Neural progenitor cell (in vitro differentiated cells): ENCODE results near the gene ANKRD23. TPM values are rescaled to one million over a fixed set of nuclear protein-coding genes. Genes with fewer than 3 reads are reported as not detected.
A peak's percentile ranks its signal among the peaks of the same experiment; 100 is the strongest.

Experiments used
- DNase-seq: peaks from one replicate; pipeline ENCODE4 v3.0.0-alpha.2; 2016; ENCODE audit warnings: low spot score
- H2AFZ ChIP-seq: fragments of 200-600 bp; sonication (generic); replicated peaks from 2 replicates; pipeline ENCODE4 v1.6.1; 2016; ENCODE audit warnings: antibody characterized with exemption
- H3F3A ChIP-seq: fragments of 200-600 bp; sonication (generic); 2 replicates; pipeline ENCODE4 v1.6.1; 2016; ENCODE audit warnings: antibody characterized with exemption, low read depth
- H3K27ac ChIP-seq: fragments of 200-600 bp; sonication (generic); 2 replicates; pipeline ENCODE4 v1.5.1; 2016; ENCODE audit warnings: mild to moderate bottlenecking
- H3K27me3 ChIP-seq: fragments of 200-600 bp; sonication (generic); 2 replicates; pipeline ENCODE4 v1.6.1; 2016; ENCODE audit warnings: mild to moderate bottlenecking, moderate library complexity
- H3K36me3 ChIP-seq: fragments of 200-600 bp; sonication (generic); 2 replicates; pipeline ENCODE4 v1.5.1; 2016
- H3K4me1 ChIP-seq: fragments of 200-600 bp; sonication (generic); 2 replicates; pipeline ENCODE4 v1.6.1; 2016; ENCODE audit warnings: mixed run types
- H3K4me2 ChIP-seq: fragments of 200-600 bp; sonication (generic); 2 replicates; pipeline ENCODE4 v1.6.1; 2016
- H3K4me3 ChIP-seq: fragments of 200-600 bp; sonication (generic); 2 replicates; pipeline ENCODE4 v1.5.1; 2016
- H3K79me2 ChIP-seq: fragments of 200-600 bp; sonication (generic); 2 replicates; pipeline ENCODE4 v1.6.1; 2016; ENCODE audit warnings: low read depth
- H3K9ac ChIP-seq: fragments of 200-600 bp; sonication (generic); 2 replicates; pipeline ENCODE4 v1.6.1; 2016
- H3K9me3 ChIP-seq: fragments of 200-600 bp; sonication (generic); 2 replicates; pipeline ENCODE4 v1.5.1; 2016; ENCODE audit warnings: low read depth
- H4K20me1 ChIP-seq: fragments of 200-600 bp; sonication (generic); 2 replicates; pipeline ENCODE4 v1.6.1; 2016; ENCODE audit warnings: low read depth
- H3K27ac Mint-ChIP-seq: 3 replicates; pipeline ENCODE4 v1.8.0; 2021; ENCODE audit warnings: mixed read lengths
- H3K27me3 Mint-ChIP-seq: 2 replicates; pipeline ENCODE4 v1.8.0; 2022; ENCODE audit warnings: low read depth, mild to moderate bottlenecking, inconsistent platforms, moderate library complexity, mixed read lengths; ENCODE audit not compliant: insufficient read depth
- H3K36me3 Mint-ChIP-seq: 3 replicates; pipeline ENCODE4 v1.8.0; 2021; ENCODE audit warnings: mixed read lengths
- H3K4me1 Mint-ChIP-seq: 3 replicates; pipeline ENCODE4 v1.8.0; 2021; ENCODE audit warnings: mixed read lengths
- H3K4me3 Mint-ChIP-seq: 3 replicates; pipeline ENCODE4 v1.8.0; 2021; ENCODE audit warnings: mild to moderate bottlenecking, moderate library complexity, mixed read lengths
- H3K9me3 Mint-ChIP-seq: 3 replicates; pipeline ENCODE4 v1.8.0; 2020; ENCODE audit warnings: mixed read lengths
- CTCF ChIP-seq: fragments of 200-600 bp; sonication (generic); IDR thresholded peaks from 2 replicates; pipeline ENCODE4 v1.5.1; 2017; ENCODE audit warnings: antibody characterized with exemption, mild to moderate bottlenecking
- EZH2 ChIP-seq: fragments of 200-600 bp; sonication (generic); IDR thresholded peaks from 2 replicates; pipeline ENCODE4 v1.6.1; 2017; ENCODE audit warnings: antibody characterized with exemption, mild to moderate bottlenecking, moderate library complexity
- EZH2phosphoT487 ChIP-seq: fragments of 200-600 bp; sonication (generic); IDR thresholded peaks from 2 replicates; pipeline ENCODE4 v1.6.1; 2017; ENCODE audit warnings: antibody characterized with exemption
- total RNA-seq: library from RNA; depleted of rRNA; stranded (reverse); fragments of >200 nt; gene quantifications from 2 replicates; pipeline ENCODE4 v1.2.3, GENCODE V29; 2015; ENCODE audit warnings: low replicate concordance

The ANKRD23 gene
- total RNA-seq, 1 donor from 2014 or later: 10.8 TPM

DNA sequence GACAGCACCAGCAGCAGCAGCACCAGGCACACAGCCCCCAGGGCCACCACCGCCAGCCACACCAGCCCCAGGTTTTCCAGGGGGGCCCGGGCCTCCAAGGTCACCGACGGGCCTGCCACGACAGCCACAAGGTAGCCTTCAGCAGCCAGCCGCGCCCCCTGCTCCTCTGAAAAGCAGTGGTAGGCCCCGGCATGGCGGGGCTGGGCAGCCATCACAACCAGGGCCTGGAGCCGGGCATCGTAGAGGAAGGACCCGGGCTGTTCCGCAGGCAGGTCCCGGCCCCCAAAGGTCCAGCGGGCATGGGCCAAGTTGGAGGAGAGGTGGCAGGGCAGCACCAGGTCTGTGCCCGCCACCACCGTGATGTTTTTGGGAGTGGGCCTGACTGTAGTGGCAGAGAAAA is 17.3 kb upstream of the ANKRD23 start:
- no peak overlapping the region for H3K27ac Mint-ChIP-seq
- no peak for TF ChIP-seq CTCF
- TF ChIP-seq EZH2phosphoT487: no peak
- TF ChIP-seq EZH2: no peak
- peaks cover 12% of the 10 kb centered on the region for H3K27me3 Mint-ChIP-seq
- Histone ChIP-seq H3K4me2 (no peak overlapping the region), H3K79me2 (peaks cover 30% of the 10 kb centered on the region), H3K4me1 (peaks cover 10% of the 10 kb centered on the region), H4K20me1 (peaks cover 66% of the 10 kb centered on the region), H3K9me3 (no peaks in the 10 kb centered on the region), H3K27ac (no peak overlapping the region), H3K36me3 (no peaks in the 10 kb centered on the region), H3K9ac (no peak overlapping the region), H3K27me3 (no peaks in the 10 kb centered on the region), H3F3A (peaks cover 39% of the 10 kb centered on the region), H3K4me3 (no peak overlapping the region), H2AFZ (no peak overlapping the region)
- peaks cover 33% of the 10 kb centered on the region for H3K4me1 Mint-ChIP-seq
- no peaks in the 10 kb centered on the region for H3K9me3 Mint-ChIP-seq
- H3K36me3 Mint-ChIP-seq: peaks cover 16% of the 10 kb centered on the region
- H3K4me3 Mint-ChIP-seq: no peak overlapping the region
- no peak for DNase-seq

- H3K9me3 Mint-ChIP-seq: no peaks in the 10 kb centered on the region
- H3K27ac ChIP-seq: no peak overlapping the region
- peaks cover 12% of the 10 kb centered on the region for H3K36me3 Mint-ChIP-seq
- H4K20me1 ChIP-seq: peaks cover 59% of the 10 kb centered on the region
- H3K4me3 ChIP-seq: no peak overlapping the region
- no peaks in the 10 kb centered on the region for H3K27me3 ChIP-seq
- no peak overlapping the region for H3K27ac Mint-ChIP-seq
- H3K27me3 Mint-ChIP-seq: peaks cover 10% of the 10 kb centered on the region
- H3K4me1 ChIP-seq: peaks cover 10% of the 10 kb centered on the region
- no peak overlapping the region for H3K9ac ChIP-seq
- H3K4me3 Mint-ChIP-seq: peak overlapping the region; percentile 61
- H3K36me3 ChIP-seq: no peaks in the 10 kb centered on the region
- H3K79me2 ChIP-seq: peaks cover 30% of the 10 kb centered on the region
- peaks cover 29% of the 10 kb centered on the region for H3K4me1 Mint-ChIP-seq
- no peak overlapping the region for H2AFZ ChIP-seq
- no peaks in the 10 kb centered on the region for H3K9me3 ChIP-seq
- H3K4me2 ChIP-seq: no peak overlapping the region
- DNase-seq: no peak
- TF ChIP-seq CTCF (no peak), EZH2 (no peak), EZH2phosphoT487 (no peak)
- peaks cover 39% of the 10 kb centered on the region for H3F3A ChIP-seq
Measured at GRCh38 chr2:96860065-96861029, 16.5 kb upstream of the ANKRD23 start.

DNA sequence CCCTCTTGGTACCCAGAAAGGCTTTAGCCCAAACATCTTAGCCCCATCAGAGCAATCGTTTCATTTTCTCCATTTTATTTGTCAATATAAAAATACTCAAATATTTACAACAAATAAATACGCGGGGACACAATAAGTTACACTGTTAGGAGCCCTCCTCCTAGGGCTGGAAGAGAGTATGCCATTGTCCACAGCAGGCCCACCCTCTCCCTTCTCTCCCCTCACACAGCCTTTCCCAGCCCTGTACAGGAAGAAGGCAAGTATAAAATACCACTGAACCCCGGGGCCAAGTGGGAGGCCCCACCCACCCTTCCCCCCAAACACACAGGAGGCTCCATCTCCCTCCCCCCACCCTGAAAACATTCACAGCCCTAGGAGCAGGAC is 15.9 kb upstream of the ANKRD23 start:
- Histone ChIP-seq H3K27me3 (no peaks in the 10 kb centered on the region), H3F3A (peaks cover 39% of the 10 kb centered on the region), H4K20me1 (peaks cover 58% of the 10 kb centered on the region), H3K4me1 (peaks cover 10% of the 10 kb centered on the region), H3K4me3 (no peak overlapping the region), H3K4me2 (no peak overlapping the region), H3K36me3 (no peaks in the 10 kb centered on the region), H3K9ac (no peak overlapping the region), H3K79me2 (peaks cover 37% of the 10 kb centered on the region), H3K27ac (no peak overlapping the region), H2AFZ (no peak overlapping the region), H3K9me3 (no peaks in the 10 kb centered on the region)
- H3K27ac Mint-ChIP-seq: no peak overlapping the region
- peaks cover 32% of the 10 kb centered on the region for H3K4me1 Mint-ChIP-seq
- peak overlapping the region; percentile 91 for H3K4me3 Mint-ChIP-seq
- peaks cover 15% of the 10 kb centered on the region for H3K36me3 Mint-ChIP-seq
- DNase-seq: no peak
- peaks cover 10% of the 10 kb centered on the region for H3K27me3 Mint-ChIP-seq
- H3K9me3 Mint-ChIP-seq: no peaks in the 10 kb centered on the region
- TF ChIP-seq EZH2 (no peak), CTCF (no peak), EZH2phosphoT487 (no peak)
